ENCODE measurements around the gene CCT7. TPM values are rescaled to one million over a fixed set of nuclear protein-coding genes. Genes with fewer than 3 reads are reported as not detected.

CCT7 gene
- total RNA-seq, 1 experiment from 2014 or later = 538 TPM

DNA sequence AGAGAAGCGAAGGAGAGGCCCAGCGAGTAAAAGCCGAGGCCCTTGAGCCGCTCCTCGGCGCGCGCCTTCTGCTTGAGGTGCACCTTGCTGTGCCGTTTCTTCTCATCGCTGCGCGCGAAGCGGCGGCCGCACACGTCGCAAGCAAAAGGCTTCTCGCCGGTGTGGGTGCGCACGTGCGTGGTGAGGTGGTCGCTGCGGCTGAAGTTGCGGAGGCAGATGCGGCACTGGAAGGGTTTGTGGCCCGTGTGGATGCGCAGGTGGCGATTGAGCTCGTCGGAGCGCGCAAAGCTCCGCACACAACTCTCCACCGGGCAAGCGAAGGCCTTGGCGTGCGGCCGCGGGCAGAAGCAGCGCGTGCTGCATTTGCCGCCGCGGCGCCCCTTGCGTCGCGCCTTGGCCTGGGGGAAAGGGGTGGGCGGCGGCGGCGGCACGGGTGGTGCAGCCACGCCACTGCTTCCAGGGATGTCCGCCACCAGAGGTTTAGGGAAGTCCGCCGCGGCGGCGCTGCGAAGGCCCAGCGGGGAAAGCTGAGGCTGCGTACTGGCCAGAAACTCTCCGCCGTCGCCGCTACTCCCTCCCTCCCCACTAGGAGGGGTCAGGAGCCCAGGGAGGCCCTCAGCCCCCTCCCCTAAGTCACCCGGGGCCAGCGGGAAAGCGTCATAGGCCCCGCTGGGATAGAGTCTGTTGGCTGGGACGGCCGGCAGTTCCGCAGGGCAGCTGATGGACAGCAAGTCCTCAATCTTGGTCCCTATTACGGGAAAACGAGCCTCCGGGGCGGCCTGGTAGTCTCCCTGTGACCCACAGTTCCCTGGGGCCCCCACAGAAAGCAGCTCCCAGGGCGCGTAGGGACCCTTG lies 57.6 kb downstream of the CCT7 start:
- DNase-seq = no peak
- H3K9me3 ChIP-seq (ENCODE audit: low read length) = no peaks in the 10 kb centered on the region
- no peak overlapping the region for H3K4me2 ChIP-seq (ENCODE audit: low read length)
- no peak overlapping the region for H3K9ac ChIP-seq (ENCODE audit: low read length)
- no peak overlapping the region for H3K4me3 ChIP-seq (ENCODE audit: low read length)
- no peak for ATAC-seq
- ChIA-PET POLR2A (ENCODE audit: unreplicated experiment) (no interaction called here), CTCF (no interaction called here)
- no peaks in the 10 kb centered on the region for H3K79me2 ChIP-seq (ENCODE audit: low read length)
- no peak for TF ChIP-seq EZH2 (IDR thresholded peaks at IDR 0.05; ENCODE audit: low read length, unreplicated experiment)
- TF ChIP-seq, protein P1, sequence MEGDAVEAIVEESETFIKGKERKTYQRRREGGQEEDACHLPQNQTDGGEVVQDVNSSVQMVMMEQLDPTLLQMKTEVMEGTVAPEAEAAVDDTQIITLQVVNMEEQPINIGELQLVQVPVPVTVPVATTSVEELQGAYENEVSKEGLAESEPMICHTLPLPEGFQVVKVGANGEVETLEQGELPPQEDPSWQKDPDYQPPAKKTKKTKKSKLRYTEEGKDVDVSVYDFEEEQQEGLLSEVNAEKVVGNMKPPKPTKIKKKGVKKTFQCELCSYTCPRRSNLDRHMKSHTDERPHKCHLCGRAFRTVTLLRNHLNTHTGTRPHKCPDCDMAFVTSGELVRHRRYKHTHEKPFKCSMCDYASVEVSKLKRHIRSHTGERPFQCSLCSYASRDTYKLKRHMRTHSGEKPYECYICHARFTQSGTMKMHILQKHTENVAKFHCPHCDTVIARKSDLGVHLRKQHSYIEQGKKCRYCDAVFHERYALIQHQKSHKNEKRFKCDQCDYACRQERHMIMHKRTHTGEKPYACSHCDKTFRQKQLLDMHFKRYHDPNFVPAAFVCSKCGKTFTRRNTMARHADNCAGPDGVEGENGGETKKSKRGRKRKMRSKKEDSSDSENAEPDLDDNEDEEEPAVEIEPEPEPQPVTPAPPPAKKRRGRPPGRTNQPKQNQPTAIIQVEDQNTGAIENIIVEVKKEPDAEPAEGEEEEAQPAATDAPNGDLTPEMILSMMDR (conservative IDR thresholded peaks at IDR 0.05; ENCODE audit: low read depth, low read length) = no peak
- no peak for TF ChIP-seq EZH2phosphoT487 (IDR thresholded peaks at IDR 0.05; ENCODE audit: borderline replicate concordance, low read length)
- no peaks in the 10 kb centered on the region for H3K4me1 ChIP-seq (ENCODE audit: insufficient read depth, low read length)
- H3F3A ChIP-seq (ENCODE audit: low read length, unreplicated experiment) = no peaks in the 10 kb centered on the region
- H3K27ac ChIP-seq (ENCODE audit: low read length) = no peak overlapping the region
- H4K20me1 ChIP-seq (ENCODE audit: low read length) = no peaks in the 10 kb centered on the region
- H3K27me3 ChIP-seq (ENCODE audit: low read length) = peaks cover 65% of the 10 kb centered on the region
- no peaks in the 10 kb centered on the region for H3K9me2 ChIP-seq (replicated peaks; ENCODE audit: low read length)
- H2AFZ ChIP-seq (ENCODE audit: low read length) = no peak overlapping the region
- no TSS peak for BruUV-seq (replicated peaks)
- H3K36me3 ChIP-seq (ENCODE audit: low read depth, low read length) = no peaks in the 10 kb centered on the region
- intact Hi-C loops (cut with micrococcal nuclease) = no loop called here

DNA sequence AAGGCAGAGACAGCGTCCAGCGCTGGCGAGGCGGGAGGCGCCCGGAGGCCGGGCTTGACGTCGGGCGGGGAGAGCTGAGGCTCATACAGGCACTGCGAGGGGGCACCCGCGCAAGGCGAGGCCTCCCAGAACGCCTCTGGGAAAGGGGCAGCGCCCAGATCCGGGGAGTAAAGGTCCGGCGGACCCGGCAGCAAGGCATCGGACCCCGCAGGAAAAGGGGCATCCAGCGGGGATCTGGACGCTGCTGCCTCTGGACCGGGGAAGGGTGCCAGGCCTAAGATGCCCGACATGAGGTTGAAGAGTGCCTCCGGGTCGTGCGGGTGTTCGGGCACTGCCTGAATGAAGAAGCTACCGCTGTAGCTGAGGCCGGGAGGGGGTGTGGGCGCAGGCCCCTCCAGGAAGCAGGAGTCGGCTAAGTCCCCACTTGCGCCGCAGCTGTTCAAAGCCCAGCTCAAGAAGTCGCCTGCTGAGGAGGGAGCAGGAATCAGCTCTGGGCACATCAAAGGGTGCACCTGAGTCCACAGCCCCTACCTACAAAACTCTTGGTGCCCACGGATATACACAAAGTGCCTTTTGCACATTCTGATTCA lies 58.3 kb downstream of the CCT7 start:
- Histone ChIP-seq H4K20me1 (ENCODE audit: low read length) (no peaks in the 10 kb centered on the region), H3K9me2 (replicated peaks; ENCODE audit: low read length) (no peaks in the 10 kb centered on the region), H3K4me2 (ENCODE audit: low read length) (no peak overlapping the region), H3K9me3 (ENCODE audit: low read length) (no peaks in the 10 kb centered on the region), H3K27ac (ENCODE audit: low read length) (no peak overlapping the region), H3K27me3 (ENCODE audit: low read length) (peaks cover 73% of the 10 kb centered on the region), H3K79me2 (ENCODE audit: low read length) (no peaks in the 10 kb centered on the region), H3K4me1 (ENCODE audit: insufficient read depth, low read length) (no peaks in the 10 kb centered on the region), H3F3A (ENCODE audit: low read length, unreplicated experiment) (no peaks in the 10 kb centered on the region), H3K36me3 (ENCODE audit: low read depth, low read length) (no peaks in the 10 kb centered on the region), H2AFZ (ENCODE audit: low read length) (no peak overlapping the region), H3K9ac (ENCODE audit: low read length) (no peak overlapping the region), H3K4me3 (ENCODE audit: low read length) (no peak overlapping the region)
- intact Hi-C loops (cut with micrococcal nuclease) = no loop called here
- BruUV-seq (replicated peaks) = no TSS peak
- TF ChIP-seq, protein P1 (conservative IDR thresholded peaks at IDR 0.05; ENCODE audit: low read depth, low read length) = no peak
- no peak for TF ChIP-seq EZH2phosphoT487 (IDR thresholded peaks at IDR 0.05; ENCODE audit: borderline replicate concordance, low read length)
- no peak for TF ChIP-seq EZH2 (IDR thresholded peaks at IDR 0.05; ENCODE audit: low read length, unreplicated experiment)
- CTCF ChIA-PET = no interaction called here
- DNase-seq (no peak), ATAC-seq (no peak)
- POLR2A ChIA-PET (ENCODE audit: unreplicated experiment) = no interaction called here

Measured in PC-3 (cell line).